Stimulated activated CD8-positive, alpha-beta memory T cell treated with anti-CD3 and anti-CD28 coated beads, Interleukin-4, amount 100 ng/mL, for 24 hours (primary cell): ENCODE measurements around the gene CALML6.

Experiments
- DNase-seq: peaks from one replicate; pipeline ENCODE4 v3.0.0-alpha.2; 2020; ENCODE audit warnings: low read depth

The CALML6 gene

GRCh38 chr1:1965546-1965945 is 50.5 kb downstream of the CALML6 start:
- DNase-seq = no peak

DNA sequence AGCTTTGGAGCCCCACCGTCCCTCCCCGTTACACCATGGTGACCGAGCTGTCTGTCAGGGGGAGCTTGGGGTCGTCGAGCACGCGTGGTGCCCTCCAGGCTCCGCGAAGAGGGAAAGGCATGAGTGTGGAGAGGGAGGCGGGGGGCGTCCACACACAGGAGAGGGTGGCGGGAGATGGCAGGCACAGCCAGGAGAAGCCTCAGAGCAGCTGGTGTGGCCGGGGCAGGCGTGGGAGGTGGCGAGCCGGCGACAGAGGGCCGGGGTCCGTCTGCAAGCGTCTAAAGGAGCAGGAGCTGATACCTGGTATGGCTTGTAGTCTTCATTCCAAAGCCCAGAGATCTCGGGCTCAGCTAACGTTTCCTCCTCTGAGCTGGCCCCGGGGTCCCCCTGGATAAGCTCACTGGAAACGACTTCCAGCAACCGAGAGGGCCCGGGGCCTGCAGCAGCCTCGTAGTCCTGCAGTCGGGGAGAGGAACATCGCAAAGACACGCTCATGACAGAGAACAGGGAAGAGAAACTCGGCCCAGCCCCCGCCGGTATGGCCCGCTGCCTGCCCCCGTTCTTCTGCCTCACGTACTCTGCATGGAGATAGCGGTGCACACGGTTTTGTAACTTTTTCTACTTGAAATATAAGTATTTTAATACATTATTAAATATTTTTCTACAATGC is 51.1 kb downstream of the CALML6 start:
- no peak for DNase-seq
